Measurements from ENCODE around the gene SERINC5.

The SERINC5 gene

DNA sequence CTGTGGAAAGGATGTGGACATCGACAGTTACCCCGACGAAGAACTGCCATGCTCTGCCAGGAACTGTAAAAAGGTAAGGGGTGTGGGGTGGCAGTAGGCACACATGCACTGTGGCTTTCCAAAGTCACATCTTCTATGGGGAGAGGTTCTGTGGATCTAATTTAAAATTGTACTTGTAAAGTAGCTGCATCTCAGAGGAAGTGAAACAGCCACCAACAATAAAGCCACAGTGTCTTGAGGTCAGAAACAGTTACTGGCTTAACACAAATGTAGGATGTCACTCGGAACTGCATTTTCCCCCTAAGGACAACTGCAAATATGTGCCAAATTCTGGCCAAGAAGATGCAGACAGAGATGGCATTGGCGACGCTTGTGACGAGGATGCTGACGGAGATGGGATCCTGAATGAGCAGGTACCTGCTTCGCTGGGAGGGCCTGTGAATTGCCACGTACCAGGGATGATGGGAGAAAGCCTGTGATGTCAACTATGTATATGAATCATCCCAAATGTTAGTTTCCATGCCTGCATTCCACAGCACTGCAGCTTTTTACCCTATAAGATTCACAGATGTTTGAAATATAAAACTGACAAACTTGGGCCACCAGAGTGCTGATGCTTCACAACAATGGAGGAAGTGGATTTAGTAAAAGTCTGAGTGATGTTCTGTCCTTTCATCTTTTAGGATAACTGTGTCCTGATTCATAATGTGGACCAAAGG, 185.4 kb downstream of the SERINC5 start:
- no peak overlapping the region for H3K4me3 ChIP-seq (ENCODE audit: control insufficient read depth, low read depth, low read length)
- no peak for DNase-seq (ENCODE audit: low read depth)
- TF ChIP-seq, protein P1, sequence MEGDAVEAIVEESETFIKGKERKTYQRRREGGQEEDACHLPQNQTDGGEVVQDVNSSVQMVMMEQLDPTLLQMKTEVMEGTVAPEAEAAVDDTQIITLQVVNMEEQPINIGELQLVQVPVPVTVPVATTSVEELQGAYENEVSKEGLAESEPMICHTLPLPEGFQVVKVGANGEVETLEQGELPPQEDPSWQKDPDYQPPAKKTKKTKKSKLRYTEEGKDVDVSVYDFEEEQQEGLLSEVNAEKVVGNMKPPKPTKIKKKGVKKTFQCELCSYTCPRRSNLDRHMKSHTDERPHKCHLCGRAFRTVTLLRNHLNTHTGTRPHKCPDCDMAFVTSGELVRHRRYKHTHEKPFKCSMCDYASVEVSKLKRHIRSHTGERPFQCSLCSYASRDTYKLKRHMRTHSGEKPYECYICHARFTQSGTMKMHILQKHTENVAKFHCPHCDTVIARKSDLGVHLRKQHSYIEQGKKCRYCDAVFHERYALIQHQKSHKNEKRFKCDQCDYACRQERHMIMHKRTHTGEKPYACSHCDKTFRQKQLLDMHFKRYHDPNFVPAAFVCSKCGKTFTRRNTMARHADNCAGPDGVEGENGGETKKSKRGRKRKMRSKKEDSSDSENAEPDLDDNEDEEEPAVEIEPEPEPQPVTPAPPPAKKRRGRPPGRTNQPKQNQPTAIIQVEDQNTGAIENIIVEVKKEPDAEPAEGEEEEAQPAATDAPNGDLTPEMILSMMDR (conservative IDR thresholded peaks at IDR 0.05; ENCODE audit: control insufficient read depth, insufficient read depth, low read depth, low read length) = no peak

DNA sequence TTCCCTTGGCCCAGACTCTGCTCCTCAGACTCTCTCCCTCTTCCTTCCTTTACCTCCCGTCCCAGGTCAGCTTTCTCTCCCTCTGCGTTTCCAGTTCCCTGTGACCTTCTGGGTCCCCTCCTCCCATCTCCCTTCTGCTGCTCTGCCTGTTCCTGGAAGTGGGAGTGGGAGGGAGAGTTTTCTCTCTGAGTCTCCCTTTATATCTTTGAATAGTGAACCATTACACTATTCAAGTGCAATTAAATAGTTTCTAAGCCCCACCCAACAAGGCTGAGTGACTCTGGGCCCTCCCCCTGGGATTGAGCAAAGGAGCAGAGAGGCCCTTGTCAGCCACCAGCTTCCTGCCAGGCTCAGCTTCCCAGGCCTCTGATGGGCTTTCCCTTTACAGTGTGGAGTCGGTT, 185.9 kb downstream of the SERINC5 start:
- no peak overlapping the region for H3K4me3 ChIP-seq (ENCODE audit: control insufficient read depth, low read depth, low read length)
- TF ChIP-seq, protein P1 (conservative IDR thresholded peaks at IDR 0.05; ENCODE audit: control insufficient read depth, insufficient read depth, low read depth, low read length) = no peak
- DNase-seq (ENCODE audit: low read depth) = no peak

DNA sequence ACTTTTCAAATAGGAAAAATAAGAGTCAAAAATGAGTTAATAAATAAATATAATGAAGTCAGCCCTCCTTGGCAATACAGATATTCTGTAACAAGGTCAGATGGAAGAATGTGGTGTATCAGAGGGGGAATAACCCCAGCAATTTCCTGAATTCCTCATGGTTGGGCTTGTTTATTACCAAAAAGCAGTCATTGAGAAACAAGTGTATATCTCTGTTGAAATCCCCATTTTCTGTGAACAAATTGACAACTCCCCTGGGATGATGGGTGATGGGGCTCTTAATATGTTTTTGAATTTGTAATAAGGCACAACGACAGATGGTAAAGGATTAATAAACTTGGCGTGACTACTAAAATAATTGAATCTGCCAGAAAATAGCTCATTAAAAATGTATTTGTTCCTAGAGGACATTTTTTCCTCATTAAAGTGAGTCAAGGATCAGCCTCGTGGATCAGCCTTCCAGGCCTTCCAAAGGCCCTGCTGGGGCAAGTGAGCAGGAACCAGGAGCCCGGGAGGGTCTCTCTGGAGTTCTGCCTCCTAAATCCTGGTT, 186.5 kb downstream of the SERINC5 start:
- TF ChIP-seq, protein P1 (conservative IDR thresholded peaks at IDR 0.05; ENCODE audit: control insufficient read depth, insufficient read depth, low read depth, low read length) = no peak
- DNase-seq (ENCODE audit: low read depth) = no peak
- no peak overlapping the region for H3K4me3 ChIP-seq (ENCODE audit: control insufficient read depth, low read depth, low read length)

DNA sequence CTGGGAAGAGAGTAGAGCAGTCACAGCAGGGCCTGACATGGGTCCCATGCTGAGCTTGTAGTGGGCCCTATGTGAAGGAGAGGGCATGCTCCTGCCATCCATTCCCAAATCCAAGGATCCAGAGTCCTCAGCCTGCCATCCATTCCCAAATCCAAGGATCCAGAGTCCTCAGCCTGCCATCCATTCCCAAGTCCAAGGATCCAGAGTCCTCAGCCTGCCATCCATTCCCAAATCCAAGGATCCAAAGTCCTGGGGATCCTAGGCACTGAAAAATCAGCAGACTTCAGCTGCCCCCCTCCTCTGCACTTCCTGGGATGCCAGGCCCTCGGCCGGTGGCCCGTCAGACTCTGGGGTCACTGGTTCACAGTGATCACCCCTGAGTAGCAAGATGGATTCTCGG, 187.1 kb downstream of the SERINC5 start:
- DNase-seq (ENCODE audit: low read depth) = no peak
- TF ChIP-seq, protein P1 (conservative IDR thresholded peaks at IDR 0.05; ENCODE audit: control insufficient read depth, insufficient read depth, low read depth, low read length) = no peak
- H3K4me3 ChIP-seq (ENCODE audit: control insufficient read depth, low read depth, low read length) = no peak overlapping the region

DNA sequence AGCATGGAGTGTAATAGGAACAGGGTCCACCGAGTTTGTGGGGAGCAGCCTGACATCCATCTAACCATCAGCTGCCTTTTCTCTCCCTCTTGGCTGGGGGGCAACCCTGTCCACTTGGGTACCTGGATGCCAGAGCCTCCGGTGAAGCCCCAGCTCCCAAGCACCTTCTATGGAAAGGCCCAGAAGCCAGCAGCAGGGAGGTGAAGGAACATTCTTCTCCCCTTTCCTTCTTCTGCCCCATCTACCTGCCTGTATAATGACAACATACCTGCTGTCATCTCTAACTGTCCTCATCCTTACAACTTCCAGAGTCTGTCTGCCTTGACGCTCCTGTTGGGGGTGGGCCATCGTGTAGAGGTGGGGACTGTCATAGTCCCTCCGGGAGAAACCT, 187.6 kb downstream of the SERINC5 start:
- no peak overlapping the region for H3K4me3 ChIP-seq (ENCODE audit: control insufficient read depth, low read depth, low read length)
- TF ChIP-seq, protein P1 (conservative IDR thresholded peaks at IDR 0.05; ENCODE audit: control insufficient read depth, insufficient read depth, low read depth, low read length) = no peak
- no peak for DNase-seq (ENCODE audit: low read depth)

DNA sequence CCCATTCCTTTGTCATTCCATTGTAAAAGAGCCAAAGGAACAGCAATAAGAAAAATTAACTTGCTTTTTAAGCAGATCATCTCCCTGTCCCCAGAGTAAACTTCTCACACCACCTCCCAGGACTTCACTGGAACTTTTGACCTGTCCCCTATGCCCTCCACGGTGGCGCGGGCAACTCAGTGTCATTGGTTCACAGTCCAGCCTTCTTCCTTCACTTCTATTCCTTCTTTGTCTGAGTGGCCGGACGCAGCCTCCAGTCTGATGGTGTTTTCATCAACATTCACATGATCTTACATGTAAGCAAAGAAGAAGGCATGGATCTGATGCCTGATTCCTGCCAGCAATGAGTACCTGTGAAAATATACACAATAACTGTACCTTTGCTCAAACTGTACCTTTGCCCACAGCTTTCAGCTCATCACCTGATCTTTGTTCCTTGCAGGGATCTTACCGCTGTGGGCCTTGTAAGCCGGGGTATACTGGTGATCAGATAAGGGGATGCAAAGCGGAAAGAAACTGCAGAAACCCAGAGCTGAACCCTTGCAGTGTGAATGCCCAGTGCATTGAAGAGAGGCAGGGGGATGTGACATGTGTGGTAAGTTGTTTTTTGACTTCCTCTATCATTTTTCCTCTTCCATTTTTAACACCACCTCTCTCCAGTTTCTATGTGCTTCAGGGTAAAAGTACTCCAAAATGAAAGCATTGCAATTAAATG, 188.2 kb downstream of the SERINC5 start:
- no peak overlapping the region for H3K4me3 ChIP-seq (ENCODE audit: control insufficient read depth, low read depth, low read length)
- TF ChIP-seq, protein P1 (conservative IDR thresholded peaks at IDR 0.05; ENCODE audit: control insufficient read depth, insufficient read depth, low read depth, low read length) = no peak
- DNase-seq (ENCODE audit: low read depth) = no peak
